ENCODE data around the gene HMGCLL1.

DNA sequence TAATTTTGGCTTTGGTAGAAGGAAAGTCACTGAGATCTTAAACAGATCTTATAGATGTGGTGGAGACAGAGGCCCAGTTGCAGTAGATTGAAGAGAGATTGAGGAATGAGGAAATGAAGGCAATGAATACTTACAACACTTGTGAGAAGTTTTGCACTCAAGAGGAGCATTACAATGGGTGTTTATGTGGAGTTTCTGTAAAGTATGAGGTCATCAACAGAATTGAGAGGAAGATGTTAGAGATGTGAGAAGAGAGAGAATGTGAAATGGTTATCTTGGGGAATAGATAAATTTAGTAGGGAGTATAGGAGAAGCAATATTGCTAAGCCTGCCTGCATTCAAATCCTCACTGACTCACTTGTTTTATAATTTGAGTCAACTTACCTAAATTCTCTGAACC is 168.3 kb downstream of the HMGCLL1 start:
- TF ChIP-seq EZH2 (IDR thresholded peaks at IDR 0.05; ENCODE audit: low read length, missing control alignments) (no peak), CTCF (conservative IDR thresholded peaks at IDR 0.05 in 1 of 2, IDR thresholded peaks at IDR 0.05 in 1 of 2; ENCODE audit: low read depth in 1 of 2, low read length in 2 of 2) (no peak)

Data from fibroblast of lung (primary cell).